Ovary (tissue), 9 donors: Measurements from ENCODE around the gene ABRAXAS1. TPM values are rescaled to one million over a fixed set of nuclear protein-coding genes. Genes with fewer than 3 reads are reported as not detected.

Experiments used
- DNase-seq, 5 donors: peaks; one replicate each; pipeline ENCODE4 v3.0.0-alpha.2; 2019 to 2020
- H3K27ac ChIP-seq, 2 donors: fragments of 200-600 bp; one replicate each; pipeline versions ENCODE4 v1.5.1 to v1.8.0; 2019 to 2022
- H3K27me3 ChIP-seq: fragments of 200-600 bp; one replicate; pipeline ENCODE4 v1.8.0; 2022
- H3K36me3 ChIP-seq: fragments of 200-600 bp; sonication (generic); one replicate; pipeline ENCODE4 v1.5.1; 2019
- H3K4me1 ChIP-seq: one replicate; pipeline ENCODE4 v1.8.1; 2013; ENCODE audit warnings: mild to moderate bottlenecking, moderate library complexity; ENCODE audit not compliant: insufficient read depth
- H3K4me3 ChIP-seq: fragments of 200-600 bp; sonication (generic); one replicate; pipeline ENCODE4 v1.5.1; 2017
- H3K9me3 ChIP-seq, 2 donors: fragments of 200-600 bp in 1 of 2; sonication (generic) in 1 of 2; one replicate each; pipeline versions ENCODE4 v1.5.1 to v1.8.1; 2013 to 2019; ENCODE audit warnings: mild to moderate bottlenecking in 1 of 2, moderate library complexity in 1 of 2
- EP300 ChIP-seq: sonication (generic); formaldehyde crosslinking; IDR thresholded peaks from one replicate; pipeline ENCODE4 v1.6.1; 2017; ENCODE audit warnings: antibody characterized with exemption
- POLR2A ChIP-seq: fragments of 450-650 bp; IDR thresholded peaks from one replicate; pipeline ENCODE4 v1.6.1; 2017; ENCODE audit warnings: antibody characterized with exemption, mild to moderate bottlenecking, moderate library complexity
- WGBS, 3 donors: extraction: QIAGEN DNeasy Blood & Tissue Kit in 1 of 3; methylation state at CpG; one replicate each; pipeline versions ENCODE4 v1.1.5 to v1.1.7; 2013 to 2017; 5-methylcytosine and 5-hydroxymethylcytosine counted together
- intact Hi-C, 4 donors: fragments of 100-400 bp; cut with DNase I; formaldehyde crosslinking; loops; one replicate each; pipeline versions ENCODE4 v1.11.0 to v1.15.1; 2022 to 2023
- polyA plus RNA-seq, 2 donors: library from polyadenylated mRNA; stranded (reverse); fragments of 200-250 nt in 1 of 2; fragments of 350-450 nt in 1 of 2; fragmentation: Illumina TruSeq in 1 of 2; extraction: RNeasy Lipid Tissue Mini Kit (QIAGEN cat#74804) in 1 of 2; gene quantifications; one replicate each; pipeline ENCODE4 v1.2.3, GENCODE V29; 2013 to 2014
- total RNA-seq, 7 donors: library from RNA; depleted of rRNA in 2 of 7; stranded (reverse); fragments of >200 nt in 2 of 7; fragmentation: NEBNext Ultra II Directional in 3 of 7; extraction: Animal tissue kit (Norgen Biotek cat#: 25700) in 3 of 7; gene quantifications; one replicate each; pipeline versions ENCODE4 v1.1.0 to v1.2.4, GENCODE V29; 2016 to 2023
- TF ChIP-seq, protein P1 (sequence below), 3 donors: fragments of 450-650 bp in 2 of 3; fragments of 200-600 bp in 1 of 3; IDR thresholded peaks; one replicate each; pipeline versions ENCODE4 v1.5.1 to v1.8.0; 2016 to 2022; ENCODE audit warnings: antibody characterized with exemption in 3 of 3, mild to moderate bottlenecking in 1 of 3
- donor health status: DM: no; HTN: no; CAD: no; lungs with moderate emphysema.
- donor health status: DM: no; HTN: no; CAD: no.
- donor health status: Bipolar disorder and iron deficiency.
- donor health status: DM: yes; HTN: yes; CAD: no.
- donor health status: DM: no; HTN: no; CAD: no.
- donor health status: DM: yes; HTN: yes; CAD: no.

Gene ABRAXAS1
- total and polyA plus RNA-seq, 9 donors = 14.5 to 43.1 (median 31.5) TPM

DNA sequence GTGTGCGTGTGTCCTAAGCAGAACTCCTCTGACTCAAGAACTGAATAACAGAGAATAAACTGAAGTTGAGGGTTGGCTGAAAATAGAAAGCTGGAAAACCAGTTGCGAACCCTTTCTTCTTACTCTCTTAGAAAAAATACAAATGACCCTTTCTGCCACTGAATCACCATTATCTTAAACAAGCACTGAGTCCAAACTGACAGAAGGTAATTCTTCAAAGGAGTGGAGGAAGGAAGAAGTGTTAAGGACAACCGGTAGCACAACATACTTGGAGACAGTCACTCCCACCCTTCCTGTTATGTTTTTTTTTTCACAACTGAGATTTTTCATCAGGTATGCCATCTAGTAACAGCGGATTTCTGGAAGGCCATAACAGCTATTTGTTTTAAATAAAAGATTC, 67.3 kb downstream of the ABRAXAS1 start:
- Histone ChIP-seq H3K4me1 (no peaks in the 10 kb centered on the region), H3K27me3 (no peaks in the 10 kb centered on the region), H3K27ac (no peak overlapping the region), H3K4me3 (no peak overlapping the region), H3K9me3 (no peaks in the 10 kb centered on the region), H3K36me3 (no peaks in the 10 kb centered on the region)
- 79 to 90% (median 83%) methylated on average over 4 of the region's 4 CpGs for WGBS, 3 donors
- intact Hi-C loops = no loop called here
- TF ChIP-seq POLR2A (no peak), EP300 (no peak)
- TF ChIP-seq, protein P1, sequence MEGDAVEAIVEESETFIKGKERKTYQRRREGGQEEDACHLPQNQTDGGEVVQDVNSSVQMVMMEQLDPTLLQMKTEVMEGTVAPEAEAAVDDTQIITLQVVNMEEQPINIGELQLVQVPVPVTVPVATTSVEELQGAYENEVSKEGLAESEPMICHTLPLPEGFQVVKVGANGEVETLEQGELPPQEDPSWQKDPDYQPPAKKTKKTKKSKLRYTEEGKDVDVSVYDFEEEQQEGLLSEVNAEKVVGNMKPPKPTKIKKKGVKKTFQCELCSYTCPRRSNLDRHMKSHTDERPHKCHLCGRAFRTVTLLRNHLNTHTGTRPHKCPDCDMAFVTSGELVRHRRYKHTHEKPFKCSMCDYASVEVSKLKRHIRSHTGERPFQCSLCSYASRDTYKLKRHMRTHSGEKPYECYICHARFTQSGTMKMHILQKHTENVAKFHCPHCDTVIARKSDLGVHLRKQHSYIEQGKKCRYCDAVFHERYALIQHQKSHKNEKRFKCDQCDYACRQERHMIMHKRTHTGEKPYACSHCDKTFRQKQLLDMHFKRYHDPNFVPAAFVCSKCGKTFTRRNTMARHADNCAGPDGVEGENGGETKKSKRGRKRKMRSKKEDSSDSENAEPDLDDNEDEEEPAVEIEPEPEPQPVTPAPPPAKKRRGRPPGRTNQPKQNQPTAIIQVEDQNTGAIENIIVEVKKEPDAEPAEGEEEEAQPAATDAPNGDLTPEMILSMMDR (IDR thresholded peaks at IDR 0.05) = no peak
- no peak for DNase-seq

DNA sequence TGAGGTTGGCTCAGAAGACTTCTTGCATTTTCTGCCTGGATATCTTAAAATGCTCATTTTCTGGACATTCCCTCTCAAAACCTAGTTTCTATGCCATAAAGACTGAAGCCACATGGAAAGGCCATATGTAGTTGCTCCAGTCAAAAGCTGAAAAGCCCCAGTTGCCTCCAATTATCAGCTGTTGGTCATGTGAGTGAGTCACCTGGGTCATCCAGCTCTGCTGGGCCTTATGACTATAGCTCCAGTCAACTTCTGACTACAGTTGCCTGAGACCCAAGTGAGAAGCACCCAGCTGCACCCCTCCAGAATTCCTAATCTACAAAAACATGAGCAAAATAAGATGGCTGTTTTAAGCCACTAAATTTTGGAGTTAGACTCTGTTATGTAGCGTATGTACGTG, 71.2 kb downstream of the ABRAXAS1 start:
- H3K36me3 ChIP-seq = no peaks in the 10 kb centered on the region
- intact Hi-C loops = no loop called here
- no peak overlapping the region for H3K27ac ChIP-seq
- DNase-seq = no peak
- H3K9me3 ChIP-seq = no peaks in the 10 kb centered on the region
- 95 to 99% (median 97%) methylated on average over 2 of the region's 2 CpGs for WGBS, 3 donors
- H3K27me3 ChIP-seq = no peaks in the 10 kb centered on the region
- TF ChIP-seq POLR2A (no peak), EP300 (no peak)
- TF ChIP-seq, protein P1 (IDR thresholded peaks at IDR 0.05) = no peak
- H3K4me1 ChIP-seq = no peaks in the 10 kb centered on the region
- H3K4me3 ChIP-seq = no peak overlapping the region

Other genes with a start within 250 kb of the ABRAXAS1 start
- 10 to 100 TPM in 3 of 7 donors, 1 to 10 TPM in 4; 8.4 to 12.3 (median 9.5) TPM for gene COQ2, start 200.3 kb downstream of the ABRAXAS1 start, total RNA-seq
- 10 to 100 TPM in 1 of 2 donors, 1 to 10 TPM in 1; 8.7 to 18.1 TPM for gene COQ2, start 200.3 kb downstream of the ABRAXAS1 start, polyA plus RNA-seq
- 10 to 100 TPM in 2 of 7 donors, 1 to 10 TPM in 5; 4.3 to 23.3 (median 6.4) TPM for gene HPSE, start 150.3 kb downstream of the ABRAXAS1 start, total RNA-seq
- gene HPSE, start 150.3 kb downstream of the ABRAXAS1 start, polyA plus RNA-seq = 1 to 10 TPM; 6.2 to 6.9 TPM
- 10 to 100 TPM; 17.2 to 30.8 (median 22.7) TPM for gene HELQ, start 29.3 kb downstream of the ABRAXAS1 start, total RNA-seq
- 10 to 100 TPM; 15.5 to 19.1 TPM for gene HELQ, start 29.3 kb downstream of the ABRAXAS1 start, polyA plus RNA-seq
- gene MRPS18C, start 29.0 kb downstream of the ABRAXAS1 start, total RNA-seq = 10 to 100 TPM; 13.0 to 47.5 (median 35.7) TPM
- 10 to 100 TPM; 18.5 to 46.5 TPM for gene MRPS18C, start 29.0 kb downstream of the ABRAXAS1 start, polyA plus RNA-seq
- gene GPAT3, start 51.0 kb upstream of the ABRAXAS1 start, total RNA-seq = 10 to 100 TPM in 6 of 7 donors, 1 to 10 TPM in 1; 9.0 to 23.1 (median 14.9) TPM
- 10 to 100 TPM; 13.6 to 23.2 TPM for gene GPAT3, start 51.0 kb upstream of the ABRAXAS1 start, polyA plus RNA-seq